ENCODE measurements around the gene ETV5. TPM values are rescaled to one million over a fixed set of nuclear protein-coding genes. Genes with fewer than 3 reads are reported as not detected.

The ETV5 gene
- total and polyA plus RNA-seq, 10 of the 15 experiments (the other 5 are each of a cell fraction or from before 2014, with no cell fraction given) = 5.0 to 18.4 (median 7.4) TPM

- TF ChIP-seq, protein P1, sequence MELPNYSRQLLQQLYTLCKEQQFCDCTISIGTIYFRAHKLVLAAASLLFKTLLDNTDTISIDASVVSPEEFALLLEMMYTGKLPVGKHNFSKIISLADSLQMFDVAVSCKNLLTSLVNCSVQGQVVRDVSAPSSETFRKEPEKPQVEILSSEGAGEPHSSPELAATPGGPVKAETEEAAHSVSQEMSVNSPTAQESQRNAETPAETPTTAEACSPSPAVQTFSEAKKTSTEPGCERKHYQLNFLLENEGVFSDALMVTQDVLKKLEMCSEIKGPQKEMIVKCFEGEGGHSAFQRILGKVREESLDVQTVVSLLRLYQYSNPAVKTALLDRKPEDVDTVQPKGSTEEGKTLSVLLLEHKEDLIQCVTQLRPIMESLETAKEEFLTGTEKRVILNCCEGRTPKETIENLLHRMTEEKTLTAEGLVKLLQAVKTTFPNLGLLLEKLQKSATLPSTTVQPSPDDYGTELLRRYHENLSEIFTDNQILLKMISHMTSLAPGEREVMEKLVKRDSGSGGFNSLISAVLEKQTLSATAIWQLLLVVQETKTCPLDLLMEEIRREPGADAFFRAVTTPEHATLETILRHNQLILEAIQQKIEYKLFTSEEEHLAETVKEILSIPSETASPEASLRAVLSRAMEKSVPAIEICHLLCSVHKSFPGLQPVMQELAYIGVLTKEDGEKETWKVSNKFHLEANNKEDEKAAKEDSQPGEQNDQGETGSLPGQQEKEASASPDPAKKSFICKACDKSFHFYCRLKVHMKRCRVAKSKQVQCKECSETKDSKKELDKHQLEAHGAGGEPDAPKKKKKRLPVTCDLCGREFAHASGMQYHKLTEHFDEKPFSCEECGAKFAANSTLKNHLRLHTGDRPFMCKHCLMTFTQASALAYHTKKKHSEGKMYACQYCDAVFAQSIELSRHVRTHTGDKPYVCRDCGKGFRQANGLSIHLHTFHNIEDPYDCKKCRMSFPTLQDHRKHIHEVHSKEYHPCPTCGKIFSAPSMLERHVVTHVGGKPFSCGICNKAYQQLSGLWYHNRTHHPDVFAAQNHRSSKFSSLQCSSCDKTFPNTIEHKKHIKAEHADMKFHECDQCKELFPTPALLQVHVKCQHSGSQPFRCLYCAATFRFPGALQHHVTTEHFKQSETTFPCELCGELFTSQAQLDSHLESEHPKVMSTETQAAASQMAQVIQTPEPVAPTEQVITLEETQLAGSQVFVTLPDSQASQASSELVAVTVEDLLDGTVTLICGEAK (IDR thresholded peaks at IDR 0.05; ENCODE audit: borderline replicate concordance) = peak; percentile 31; the same call in 1 of the 2 replicates
- TF ChIP-seq TCF3 (IDR thresholded peaks at IDR 0.05; ENCODE audit: borderline replicate concordance, insufficient read depth, low read depth, low read length) (peak; percentile 64; the same call in 1 of the 2 replicates), NFIC (IDR thresholded peaks at IDR 0.05; ENCODE audit: low read depth, low read length) (0 out of 2 replicates have a peak, but pooled peaks have one; percentile 40), JUNB (IDR thresholded peaks at IDR 0.05) (peak; percentile 32; the same call in 1 of the 2 replicates), CEBPB (IDR thresholded peaks at IDR 0.05; ENCODE audit: borderline replicate concordance in 1 of 2, low read depth in 2 of 2, low read length in 2 of 2) (no peak)
Measured at GRCh38 chr3:186108941-186109865, at the start of gene ETV5 (continued).

GRCh38 chr3:186154641-186155040 is 45.8 kb upstream of the ETV5 start:
- 97% methylated on average over 2 of the region's 2 CpGs for WGBS (ENCODE audit: insufficient coverage, insufficient replicate concordance, low lambda C conversion rate, missing lambda C conversion rate)
- Histone ChIP-seq H3K4me3 (no peak overlapping the region), H2AFZ (ENCODE audit: control insufficient read depth, low read depth, low read length) (no peak overlapping the region), H4K20me1 (ENCODE audit: control insufficient read depth, insufficient read depth) (no peaks in the 10 kb centered on the region), H3K79me2 (ENCODE audit: control insufficient read depth, insufficient read depth, low read length) (no peaks in the 10 kb centered on the region), H3K9me3 (replicated peaks; ENCODE audit: control insufficient read depth, insufficient read depth, low read length) (no peaks in the 10 kb centered on the region), H3K4me1 (ENCODE audit: control insufficient read depth, insufficient read depth, low read length) (peaks cover 28% of the 10 kb centered on the region), H3K36me3 (ENCODE audit: control insufficient read depth in 2 of 2, insufficient read depth in 2 of 2, low read length in 1 of 2) (no peaks in the 10 kb centered on the region), H3K9ac (ENCODE audit: control insufficient read depth, insufficient read depth, low read length) (no peak overlapping the region), H3K27ac (ENCODE audit: control insufficient read depth, insufficient read depth) (no peak overlapping the region), H3K27me3 (replicated peaks in 1 of 2; ENCODE audit: control insufficient read depth in 2 of 2, insufficient read depth in 2 of 2, low read length in 1 of 2) (no peaks in the 10 kb centered on the region), H3K4me2 (ENCODE audit: control insufficient read depth, insufficient read depth) (no peak overlapping the region)
- RAD21 ChIA-PET (ENCODE audit: unreplicated experiment) = no interaction called here
- no peak for FAIRE-seq
- BruUV-seq (replicated peaks) = no TSS peak
- POLR2A ChIA-PET = no interaction called here
- in situ Hi-C loops (cut with MboI) (no loop called here), intact Hi-C loops (cut with micrococcal nuclease; ENCODE audit: unreplicated experiment) (loop anchor here (5.0 kb wide), 3 partner anchors 47 to 88 kb away; partner anchors contain the start of gene ETV5)
- CTCF ChIA-PET = no interaction called here
- SMC1A ChIA-PET (ENCODE audit: uncharacterized antibody, unreplicated experiment) = no interaction called here
- ATAC-seq = no peak
- DNase-seq (ENCODE audit: low read depth, low spot score) = no peak
- no peak for TF ChIP-seq SIX5 (IDR thresholded peaks at IDR 0.05; ENCODE audit: low read depth, low read length, severe bottlenecking)
- TF ChIP-seq, protein P2, sequence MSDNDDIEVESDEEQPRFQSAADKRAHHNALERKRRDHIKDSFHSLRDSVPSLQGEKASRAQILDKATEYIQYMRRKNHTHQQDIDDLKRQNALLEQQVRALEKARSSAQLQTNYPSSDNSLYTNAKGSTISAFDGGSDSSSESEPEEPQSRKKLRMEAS (IDR thresholded peaks at IDR 0.05; ENCODE audit: low read depth, low read length) = no peak
- TF ChIP-seq SUPT20H (IDR thresholded peaks at IDR 0.05; ENCODE audit: borderline replicate concordance, control insufficient read depth, low read depth, low read length) = no peak
- TF ChIP-seq ATF2 (IDR thresholded peaks at IDR 0.05; ENCODE audit: low read length) = no peak
- TF ChIP-seq RBBP5 (conservative IDR thresholded peaks at IDR 0.05) = no peak
- TF ChIP-seq MEF2A (IDR thresholded peaks at IDR 0.05; ENCODE audit: insufficient read depth, low read depth, low read length) = no peak
- no peak for TF ChIP-seq TAF1 (IDR thresholded peaks at IDR 0.05; ENCODE audit: borderline replicate concordance, low read depth, low read length)
- no peak for TF ChIP-seq SMAD5 (IDR thresholded peaks at IDR 0.05; ENCODE audit: low read depth)
- TF ChIP-seq, protein P3, sequence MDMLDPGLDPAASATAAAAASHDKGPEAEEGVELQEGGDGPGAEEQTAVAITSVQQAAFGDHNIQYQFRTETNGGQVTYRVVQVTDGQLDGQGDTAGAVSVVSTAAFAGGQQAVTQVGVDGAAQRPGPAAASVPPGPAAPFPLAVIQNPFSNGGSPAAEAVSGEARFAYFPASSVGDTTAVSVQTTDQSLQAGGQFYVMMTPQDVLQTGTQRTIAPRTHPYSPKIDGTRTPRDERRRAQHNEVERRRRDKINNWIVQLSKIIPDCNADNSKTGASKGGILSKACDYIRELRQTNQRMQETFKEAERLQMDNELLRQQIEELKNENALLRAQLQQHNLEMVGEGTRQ (IDR thresholded peaks at IDR 0.05; ENCODE audit: borderline replicate concordance, low read depth, low read length) = no peak
- no peak for TF ChIP-seq SRF (IDR thresholded peaks at IDR 0.05; ENCODE audit: low read depth in 2 of 2, low read length in 2 of 2)

Data from GM12878 (cell line).